ENCODE data around the gene FHIP1B. TPM values are rescaled to one million over a fixed set of nuclear protein-coding genes. Genes with fewer than 3 reads are reported as not detected.

Gene FHIP1B
- total RNA-seq, 2 experiments from 2014 or later = 20.1 to 21.2 TPM

- BruUV-seq (replicated peaks) = no TSS peak
These were observed 11.1 kb upstream of the FHIP1B start for GRCh38 chr11:6245536-6245935.

GRCh38 chr11:6241316-6241715 is 6.9 kb upstream of the FHIP1B start:
- BruUV-seq (replicated peaks) = no TSS peak
- CTCF ChIA-PET (ENCODE audit: unreplicated experiment) = no interaction called here

More at GRCh38 chr11:6245536-6245935, 11.1 kb upstream of the FHIP1B start:
- no peak overlapping the region for H2AFZ ChIP-seq (ENCODE audit: low read length)
- H3K4me3 ChIP-seq (ENCODE audit: low read depth, low read length, poor library complexity, severe bottlenecking) = no peak overlapping the region
- H3K79me2 ChIP-seq (ENCODE audit: insufficient read depth, low read depth, low read length) = no peaks in the 10 kb centered on the region
- no peaks in the 10 kb centered on the region for H3K4me1 ChIP-seq (ENCODE audit: insufficient read depth, low read length, poor library complexity, severe bottlenecking)
- H4K20me1 ChIP-seq (ENCODE audit: insufficient read depth, low read length) = no peaks in the 10 kb centered on the region
- H3K9me2 ChIP-seq (ENCODE audit: insufficient read depth, low read length) = no peaks in the 10 kb centered on the region
- H3K27ac ChIP-seq (ENCODE audit: low read depth, low read length, poor library complexity, severe bottlenecking) = no peak overlapping the region
- TF ChIP-seq CTCF (conservative IDR thresholded peaks at IDR 0.05; ENCODE audit: low read length) (no peak), EZH2phosphoT487 (IDR thresholded peaks at IDR 0.05; ENCODE audit: borderline replicate concordance, low read depth, low read length) (no peak)
- CTCF ChIA-PET (ENCODE audit: unreplicated experiment) = no interaction called here
- H3K4me2 ChIP-seq (ENCODE audit: low read length) = no peak overlapping the region
- POLR2A ChIA-PET = no interaction called here
- no peaks in the 10 kb centered on the region for H3K9me3 ChIP-seq (ENCODE audit: low read length)
- intact Hi-C loops (cut with micrococcal nuclease; ENCODE audit: unreplicated experiment) = no loop called here
- no peaks in the 10 kb centered on the region for H3K36me3 ChIP-seq (ENCODE audit: insufficient read depth, low read length)
- no peak for DNase-seq (ENCODE audit: low spot score)

More at GRCh38 chr11:6241316-6241715, 6.9 kb upstream of the FHIP1B start:
- Histone ChIP-seq H3K9me3 (ENCODE audit: low read length) (no peaks in the 10 kb centered on the region), H4K20me1 (ENCODE audit: insufficient read depth, low read length) (no peaks in the 10 kb centered on the region), H3K36me3 (ENCODE audit: insufficient read depth, low read length) (no peaks in the 10 kb centered on the region), H2AFZ (ENCODE audit: low read length) (no peak overlapping the region), H3K4me2 (ENCODE audit: low read length) (no peak overlapping the region), H3K9me2 (ENCODE audit: insufficient read depth, low read length) (no peaks in the 10 kb centered on the region), H3K27ac (ENCODE audit: low read depth, low read length, poor library complexity, severe bottlenecking) (no peak overlapping the region), H3K4me1 (ENCODE audit: insufficient read depth, low read length, poor library complexity, severe bottlenecking) (peaks cover 18% of the 10 kb centered on the region), H3K4me3 (ENCODE audit: low read depth, low read length, poor library complexity, severe bottlenecking) (no peak overlapping the region), H3K79me2 (ENCODE audit: insufficient read depth, low read depth, low read length) (no peaks in the 10 kb centered on the region)
- no peak for DNase-seq (ENCODE audit: low spot score)
- POLR2A ChIA-PET = interaction anchor here (1.3 kb wide), 1 partner anchor 10 kb away, joined by 5 read pairs; no protein-coding TSS in a partner anchor
- TF ChIP-seq EZH2phosphoT487 (IDR thresholded peaks at IDR 0.05; ENCODE audit: borderline replicate concordance, low read depth, low read length) (no peak), CTCF (conservative IDR thresholded peaks at IDR 0.05; ENCODE audit: low read length) (no peak)
- intact Hi-C loops (cut with micrococcal nuclease; ENCODE audit: unreplicated experiment) = no loop called here
